Measurements from ENCODE around the gene PRRT3. TPM values are rescaled to one million over a fixed set of nuclear protein-coding genes. Genes with fewer than 3 reads are reported as not detected.

The PRRT3 gene
- total RNA-seq, 2 experiments from 2014 or later, result 1.4 to 4.3 TPM

DNA sequence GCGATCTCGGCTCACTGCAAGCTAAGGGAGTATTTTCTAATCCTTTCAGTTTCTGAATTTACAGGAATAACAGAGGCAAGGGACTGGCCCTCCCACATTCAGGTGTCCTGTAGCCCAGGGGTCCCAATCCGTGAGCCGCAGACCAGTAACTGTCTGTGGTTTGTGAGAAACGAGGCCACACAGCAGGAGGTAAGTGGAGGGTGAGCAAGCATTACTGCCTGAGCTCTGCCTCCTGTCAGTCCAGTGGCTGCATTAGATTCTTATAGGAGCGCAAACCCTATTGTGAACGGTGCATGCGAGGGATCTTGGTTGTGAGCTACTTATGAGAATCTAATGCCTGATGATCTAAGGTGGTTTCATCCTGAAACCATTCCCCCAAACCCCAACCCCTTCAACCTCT is 40.3 kb downstream of the PRRT3 start:
- POLR2A ChIA-PET, result interaction anchor here (1.2 to 1.6 kb wide), 2 partner anchors 18 to 20 kb away, joined by 5 to 6 read pairs; no protein-coding TSS in a partner anchor
- no peaks in the 10 kb centered on the region for H4K20me1 ChIP-seq (ENCODE audit: insufficient read depth, low read length)
- no TSS peak for BruUV-seq (replicated peaks)
- no peak overlapping the region for H3K27ac ChIP-seq (ENCODE audit: low read depth, low read length, poor library complexity, severe bottlenecking)
- no peaks in the 10 kb centered on the region for H3K79me2 ChIP-seq (ENCODE audit: insufficient read depth, low read depth, low read length)
- no peaks in the 10 kb centered on the region for H3K4me1 ChIP-seq (ENCODE audit: insufficient read depth, low read length, poor library complexity, severe bottlenecking)
- no peak overlapping the region for H3K4me2 ChIP-seq (ENCODE audit: low read length)
- no peak for DNase-seq (ENCODE audit: low spot score)
- CTCF ChIA-PET (ENCODE audit: unreplicated experiment), result no interaction called here
- no peak overlapping the region for H2AFZ ChIP-seq (ENCODE audit: low read length)
- no peaks in the 10 kb centered on the region for H3K9me3 ChIP-seq (ENCODE audit: low read length)
- H3K4me3 ChIP-seq (ENCODE audit: low read depth, low read length, poor library complexity, severe bottlenecking), result no peak overlapping the region
- no peaks in the 10 kb centered on the region for H3K36me3 ChIP-seq (ENCODE audit: insufficient read depth, low read length)
- H3K9me2 ChIP-seq (ENCODE audit: insufficient read depth, low read length), result no peaks in the 10 kb centered on the region
- intact Hi-C loops (cut with micrococcal nuclease; ENCODE audit: unreplicated experiment), result no loop called here
- TF ChIP-seq, protein P1, sequence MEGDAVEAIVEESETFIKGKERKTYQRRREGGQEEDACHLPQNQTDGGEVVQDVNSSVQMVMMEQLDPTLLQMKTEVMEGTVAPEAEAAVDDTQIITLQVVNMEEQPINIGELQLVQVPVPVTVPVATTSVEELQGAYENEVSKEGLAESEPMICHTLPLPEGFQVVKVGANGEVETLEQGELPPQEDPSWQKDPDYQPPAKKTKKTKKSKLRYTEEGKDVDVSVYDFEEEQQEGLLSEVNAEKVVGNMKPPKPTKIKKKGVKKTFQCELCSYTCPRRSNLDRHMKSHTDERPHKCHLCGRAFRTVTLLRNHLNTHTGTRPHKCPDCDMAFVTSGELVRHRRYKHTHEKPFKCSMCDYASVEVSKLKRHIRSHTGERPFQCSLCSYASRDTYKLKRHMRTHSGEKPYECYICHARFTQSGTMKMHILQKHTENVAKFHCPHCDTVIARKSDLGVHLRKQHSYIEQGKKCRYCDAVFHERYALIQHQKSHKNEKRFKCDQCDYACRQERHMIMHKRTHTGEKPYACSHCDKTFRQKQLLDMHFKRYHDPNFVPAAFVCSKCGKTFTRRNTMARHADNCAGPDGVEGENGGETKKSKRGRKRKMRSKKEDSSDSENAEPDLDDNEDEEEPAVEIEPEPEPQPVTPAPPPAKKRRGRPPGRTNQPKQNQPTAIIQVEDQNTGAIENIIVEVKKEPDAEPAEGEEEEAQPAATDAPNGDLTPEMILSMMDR (conservative IDR thresholded peaks at IDR 0.05; ENCODE audit: low read length), result no peak
- TF ChIP-seq EZH2phosphoT487 (IDR thresholded peaks at IDR 0.05; ENCODE audit: borderline replicate concordance, low read depth, low read length), result no peak

DNA sequence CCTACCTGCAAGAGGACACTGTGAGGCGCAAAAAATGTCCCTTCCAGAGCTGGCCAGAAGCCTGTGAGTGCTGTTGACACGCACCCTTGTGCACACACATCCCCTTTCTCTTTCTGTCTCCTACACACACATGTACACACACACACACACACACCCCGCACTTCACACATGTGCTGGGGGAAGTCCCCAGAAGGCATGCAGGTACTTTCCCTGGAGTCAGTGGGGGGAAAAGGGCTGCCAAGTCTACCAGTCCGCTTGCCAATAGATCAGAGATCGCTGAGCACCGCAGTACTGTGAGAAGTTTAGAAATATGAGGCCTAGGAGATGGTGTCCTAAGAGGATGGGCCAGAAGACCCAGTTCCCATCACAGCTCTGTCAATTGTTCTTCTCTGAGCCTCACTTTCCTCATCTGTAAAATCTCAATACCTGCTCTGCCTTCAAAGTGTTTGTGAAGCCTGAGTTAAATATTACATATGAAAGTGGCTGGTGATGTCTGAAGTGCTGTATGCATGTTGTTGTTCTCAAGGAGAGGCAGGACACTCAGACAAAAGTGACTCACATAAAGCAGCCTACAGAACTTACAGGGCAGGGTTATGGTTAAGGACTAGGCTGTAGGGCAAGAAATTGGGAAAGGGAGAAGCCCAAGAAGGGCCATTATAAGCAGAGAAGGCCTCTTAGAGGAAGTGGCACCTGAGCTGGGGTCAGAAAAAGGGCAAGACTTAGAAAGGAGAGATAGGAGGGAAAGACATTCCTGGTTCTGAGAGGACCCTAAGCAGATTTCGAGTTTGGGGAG is 42.8 kb downstream of the PRRT3 start:
- Histone ChIP-seq H3K36me3 (ENCODE audit: insufficient read depth, low read length) (no peaks in the 10 kb centered on the region), H3K4me3 (ENCODE audit: low read depth, low read length, poor library complexity, severe bottlenecking) (no peak overlapping the region), H4K20me1 (ENCODE audit: insufficient read depth, low read length) (no peaks in the 10 kb centered on the region), H2AFZ (ENCODE audit: low read length) (no peak overlapping the region), H3K9me3 (ENCODE audit: low read length) (no peaks in the 10 kb centered on the region), H3K4me2 (ENCODE audit: low read length) (no peak overlapping the region), H3K27ac (ENCODE audit: low read depth, low read length, poor library complexity, severe bottlenecking) (no peak overlapping the region), H3K79me2 (ENCODE audit: insufficient read depth, low read depth, low read length) (no peaks in the 10 kb centered on the region), H3K4me1 (ENCODE audit: insufficient read depth, low read length, poor library complexity, severe bottlenecking) (no peaks in the 10 kb centered on the region), H3K9me2 (ENCODE audit: insufficient read depth, low read length) (no peaks in the 10 kb centered on the region)
- intact Hi-C loops (cut with micrococcal nuclease; ENCODE audit: unreplicated experiment), result no loop called here
- no peak for DNase-seq (ENCODE audit: low spot score)
- POLR2A ChIA-PET, result no interaction called here
- CTCF ChIA-PET (ENCODE audit: unreplicated experiment), result no interaction called here
- no TSS peak for BruUV-seq (replicated peaks)
- TF ChIP-seq, protein P1 (conservative IDR thresholded peaks at IDR 0.05; ENCODE audit: low read length), result no peak
- no peak for TF ChIP-seq EZH2phosphoT487 (IDR thresholded peaks at IDR 0.05; ENCODE audit: borderline replicate concordance, low read depth, low read length)

DNA sequence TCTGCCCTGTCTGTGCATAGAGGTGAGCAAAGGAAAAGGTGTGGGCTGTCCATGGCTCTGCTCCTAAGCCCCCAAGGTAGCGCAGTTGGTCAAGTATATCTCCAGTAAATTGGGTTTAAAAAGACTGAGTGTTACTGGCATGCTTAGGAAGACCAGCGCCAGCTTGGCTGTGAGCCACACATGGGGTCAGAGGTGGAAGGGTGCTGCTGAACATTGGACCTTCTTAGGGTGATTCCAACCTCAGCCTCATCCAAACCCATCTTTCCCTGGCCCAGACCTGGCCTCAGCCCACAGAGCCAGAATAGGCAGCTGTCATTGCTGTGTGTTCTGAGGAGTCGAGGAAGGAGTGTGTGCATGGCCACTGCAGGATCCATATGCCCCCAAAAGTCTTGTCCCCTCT is 43.9 kb downstream of the PRRT3 start:
- H3K4me3 ChIP-seq (ENCODE audit: low read depth, low read length, poor library complexity, severe bottlenecking), result no peak overlapping the region
- no peaks in the 10 kb centered on the region for H3K36me3 ChIP-seq (ENCODE audit: insufficient read depth, low read length)
- BruUV-seq (replicated peaks), result no TSS peak
- intact Hi-C loops (cut with micrococcal nuclease; ENCODE audit: unreplicated experiment), result no loop called here
- H3K79me2 ChIP-seq (ENCODE audit: insufficient read depth, low read depth, low read length), result no peaks in the 10 kb centered on the region
- H3K9me2 ChIP-seq (ENCODE audit: insufficient read depth, low read length), result no peaks in the 10 kb centered on the region
- no peak overlapping the region for H3K4me2 ChIP-seq (ENCODE audit: low read length)
- ChIA-PET CTCF (ENCODE audit: unreplicated experiment) (no interaction called here), POLR2A (interaction anchor here (2.3 kb wide), 1 partner anchor 17 kb away, joined by 13 read pairs; no protein-coding TSS in a partner anchor)
- H3K4me1 ChIP-seq (ENCODE audit: insufficient read depth, low read length, poor library complexity, severe bottlenecking), result no peaks in the 10 kb centered on the region
- H2AFZ ChIP-seq (ENCODE audit: low read length), result no peak overlapping the region
- H3K9me3 ChIP-seq (ENCODE audit: low read length), result no peaks in the 10 kb centered on the region
- no peak for DNase-seq (ENCODE audit: low spot score)
- H4K20me1 ChIP-seq (ENCODE audit: insufficient read depth, low read length), result no peaks in the 10 kb centered on the region
- H3K27ac ChIP-seq (ENCODE audit: low read depth, low read length, poor library complexity, severe bottlenecking), result no peak overlapping the region
- TF ChIP-seq EZH2phosphoT487 (IDR thresholded peaks at IDR 0.05; ENCODE audit: borderline replicate concordance, low read depth, low read length), result no peak
- TF ChIP-seq, protein P1 (conservative IDR thresholded peaks at IDR 0.05; ENCODE audit: low read length), result no peak

All from OCI-LY7 (cell line).